Activated T-helper 1 cell treated with Interleukin-2 at 50 U/mL for 16 hours (primary cell): ENCODE data around the gene TEX19.

Experiments
- DNase-seq: peaks from one replicate; pipeline ENCODE4 v3.0.0-alpha.2; 2020; ENCODE audit warnings: low read depth

Gene TEX19

DNA sequence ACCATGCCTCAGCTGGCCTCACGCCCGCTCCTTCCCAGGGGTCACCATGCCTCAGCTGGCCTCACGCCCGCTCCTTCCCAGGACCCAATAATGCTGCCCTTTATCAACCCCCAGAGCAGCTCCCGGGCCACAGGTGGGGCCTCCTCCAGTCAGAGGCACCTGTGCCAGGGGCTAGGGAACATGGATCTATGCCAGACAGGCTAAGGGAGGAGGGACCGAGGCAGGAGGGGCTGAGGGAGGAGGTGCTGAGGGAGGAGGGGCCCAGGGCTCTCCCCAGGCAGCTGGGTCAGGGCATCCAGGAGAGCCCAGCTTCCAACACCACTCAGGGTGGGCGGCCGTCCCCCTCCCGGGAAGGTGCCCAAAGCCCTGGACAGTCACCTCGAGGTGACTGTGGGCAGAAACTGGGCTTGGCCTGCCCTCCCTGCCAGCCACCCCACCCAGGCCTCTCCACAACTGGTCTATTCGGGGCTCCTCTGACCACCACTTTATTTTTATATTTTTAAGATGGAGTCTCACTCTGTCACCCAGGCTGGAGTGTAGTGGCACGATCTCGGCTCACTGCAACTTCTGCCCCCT lies 31.9 kb downstream of the TEX19 start:
- DNase-seq = no peak

DNA sequence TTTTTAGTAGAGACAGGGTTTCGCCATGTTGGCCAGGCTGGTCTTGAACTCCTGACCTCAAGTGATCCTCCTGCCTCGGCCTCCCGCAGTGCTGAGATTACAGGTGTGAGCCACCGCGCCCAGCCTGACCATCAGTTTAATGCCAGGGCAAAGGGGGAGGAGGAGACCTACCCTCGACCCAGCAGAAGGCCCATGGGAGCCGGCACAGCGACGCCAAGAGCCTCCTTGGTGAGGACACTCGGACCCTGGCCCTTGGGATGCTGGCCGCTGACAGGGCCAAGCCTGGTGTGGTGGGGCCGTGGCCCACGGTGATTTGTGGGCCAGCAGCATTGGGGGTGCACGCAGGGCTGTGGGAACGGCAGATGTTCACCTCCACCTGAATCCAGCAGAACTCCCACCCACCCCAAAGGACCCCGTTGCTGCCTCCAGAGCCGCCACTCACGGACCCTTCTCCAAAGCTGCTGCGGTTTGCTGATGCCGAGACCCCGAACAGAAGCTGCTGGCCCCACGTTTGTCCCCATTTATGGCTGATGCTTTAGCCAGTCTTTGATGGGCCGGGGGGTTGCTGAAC lies 32.5 kb downstream of the TEX19 start:
- no peak for DNase-seq

DNA sequence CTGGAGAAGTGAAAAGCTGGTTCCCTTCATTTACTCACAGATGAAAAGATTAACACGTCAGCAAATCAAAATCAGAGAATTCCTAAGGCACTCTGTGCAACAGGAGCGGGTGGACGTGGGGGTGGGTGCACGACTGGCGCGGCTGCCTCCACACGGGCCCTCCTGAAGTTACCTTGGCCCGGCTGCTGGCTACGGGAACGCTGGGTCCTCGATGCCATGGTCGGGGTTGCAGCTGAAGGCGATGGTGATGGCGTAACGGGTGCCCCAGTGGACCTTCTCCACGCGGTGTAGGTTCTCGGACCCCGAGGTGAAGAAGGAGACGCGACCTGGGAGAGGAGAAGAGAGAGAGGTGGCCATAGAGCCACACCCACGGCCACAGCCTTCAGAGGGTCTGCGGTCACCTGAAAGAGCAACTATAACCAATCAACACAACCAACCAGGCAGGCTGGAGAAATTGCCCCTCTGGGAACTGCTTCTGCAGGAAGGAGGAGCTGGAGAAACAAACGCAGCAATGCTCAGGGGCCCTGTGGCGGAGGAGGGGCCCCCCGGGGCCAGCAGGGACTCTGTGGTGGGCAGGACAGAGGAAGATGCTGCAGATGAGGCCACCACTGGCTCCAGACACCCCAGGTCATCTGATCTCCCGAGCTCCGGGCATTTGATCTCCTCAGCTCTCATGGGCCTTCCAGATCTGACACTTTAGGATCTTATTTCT lies 33.3 kb downstream of the TEX19 start:
- DNase-seq = no peak

DNA sequence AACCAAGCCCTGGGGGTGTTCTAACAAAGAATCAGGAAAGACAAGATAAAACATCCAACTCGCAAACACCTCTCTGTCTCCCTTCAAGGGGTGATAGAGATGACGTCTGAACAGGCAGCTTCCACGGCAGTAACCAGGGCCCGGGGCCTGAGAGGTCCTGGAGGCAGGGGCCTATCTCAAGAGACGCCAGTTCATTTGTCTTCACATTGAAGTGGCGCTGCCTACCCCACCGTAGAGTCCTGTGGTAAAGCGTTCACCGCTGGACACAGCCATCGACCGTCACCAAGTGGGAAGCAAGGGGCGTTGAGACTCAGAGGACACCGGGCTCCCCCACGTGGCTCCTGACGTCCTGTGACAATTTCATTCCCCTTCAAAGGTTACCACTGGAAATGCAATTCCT lies 33.9 kb downstream of the TEX19 start:
- no peak for DNase-seq

DNA sequence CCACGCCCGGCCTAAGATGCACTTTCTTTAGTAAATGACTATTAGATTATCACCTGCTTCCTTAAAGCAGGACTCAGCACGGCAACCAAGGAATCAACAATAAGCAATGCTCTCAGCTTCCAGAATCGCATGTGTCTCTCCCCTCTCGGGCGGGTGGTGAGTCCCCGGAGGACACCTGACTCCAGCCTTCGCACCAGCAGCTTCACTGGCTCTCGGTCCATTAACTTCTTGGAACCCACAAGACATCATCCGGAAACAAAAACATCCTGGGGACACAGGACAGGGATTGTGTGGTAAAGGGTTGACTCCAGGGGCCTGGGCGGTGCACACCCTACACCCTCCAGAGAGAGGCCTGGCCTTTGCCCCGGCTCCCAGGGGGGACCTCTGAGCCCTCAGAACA lies 35.2 kb downstream of the TEX19 start:
- no peak for DNase-seq

DNA sequence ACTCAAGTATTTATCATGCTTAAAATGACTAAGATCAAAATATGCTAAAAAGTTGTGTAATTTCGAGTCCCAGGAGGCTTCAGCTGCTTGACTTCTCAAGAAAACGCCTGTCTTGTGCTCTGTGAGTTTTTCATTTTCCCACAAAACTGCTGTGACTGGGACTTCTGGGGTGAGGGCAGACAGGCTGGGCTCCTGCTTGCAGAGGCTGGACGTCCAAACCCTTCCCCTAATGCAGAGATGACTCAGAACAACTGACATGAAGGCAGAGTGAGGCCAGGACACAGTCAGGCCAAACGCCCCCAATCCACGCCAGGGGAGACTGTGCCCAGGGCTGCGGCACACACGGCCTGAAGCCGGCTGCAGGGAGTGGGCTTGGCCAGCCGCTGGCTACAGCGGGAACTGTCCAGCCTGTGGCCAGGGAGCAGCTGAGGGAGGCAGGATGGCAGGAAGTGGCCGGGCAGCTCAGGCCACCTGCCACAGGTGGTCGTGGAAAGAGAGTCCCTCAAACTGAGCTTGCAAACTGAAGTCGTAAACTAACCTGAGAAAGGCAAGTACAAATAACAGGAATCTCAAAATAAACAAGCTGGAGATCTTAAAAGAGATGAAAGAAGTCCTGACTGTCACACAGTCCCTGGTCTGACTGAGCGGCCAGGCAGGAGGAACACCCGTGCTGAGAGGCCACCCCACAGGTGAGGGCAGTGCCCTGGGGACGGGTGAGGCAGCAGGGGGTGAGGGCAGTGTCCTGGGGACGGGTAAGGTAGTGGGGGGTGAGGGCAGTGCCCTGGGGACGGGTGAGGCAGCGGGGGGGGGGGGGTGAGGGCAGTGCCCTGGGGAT lies 37.8 kb downstream of the TEX19 start:
- DNase-seq = no peak

DNA sequence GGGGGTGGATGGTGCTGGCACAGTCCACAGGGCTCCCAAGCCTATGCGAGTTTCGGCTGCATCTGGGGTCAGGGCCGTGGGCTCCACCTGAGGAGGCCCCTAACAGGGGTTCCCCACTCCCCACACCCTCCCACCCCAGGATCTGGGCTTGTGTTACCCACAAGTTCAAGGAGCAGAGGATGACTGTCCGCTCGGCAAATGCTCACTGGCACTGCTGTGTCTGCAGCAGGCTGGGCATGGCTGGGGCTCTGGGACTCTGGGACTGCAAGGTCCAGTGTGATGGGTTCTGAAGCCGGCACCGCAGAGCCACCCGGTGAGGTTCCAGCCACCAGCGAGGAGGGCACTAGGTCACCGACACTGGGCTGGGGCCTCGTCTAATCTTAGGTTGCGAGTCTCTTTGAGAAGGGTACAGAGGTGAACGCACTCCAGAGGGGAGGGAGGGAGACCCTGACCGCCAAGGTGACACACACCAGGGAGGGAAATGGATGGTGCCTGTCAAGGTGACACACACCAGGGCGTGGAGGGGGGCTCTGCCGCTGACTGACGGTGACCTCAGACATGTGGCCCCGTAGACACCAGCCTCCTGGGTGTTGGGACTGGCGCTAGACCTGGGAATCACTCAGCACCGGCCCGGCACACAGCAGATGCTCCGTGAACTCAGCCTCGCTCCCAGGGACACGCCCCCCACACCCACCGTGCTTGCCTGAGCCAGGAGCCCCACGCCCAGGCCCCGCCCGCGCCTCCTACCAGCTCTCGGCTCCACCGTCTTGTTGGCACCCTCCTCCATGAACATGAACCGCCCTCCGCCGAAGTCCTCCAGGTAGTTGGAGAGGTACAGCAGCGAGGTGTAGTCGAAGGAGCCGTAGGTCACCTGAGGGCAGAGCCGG lies 38.6 kb downstream of the TEX19 start:
- no peak for DNase-seq

DNA sequence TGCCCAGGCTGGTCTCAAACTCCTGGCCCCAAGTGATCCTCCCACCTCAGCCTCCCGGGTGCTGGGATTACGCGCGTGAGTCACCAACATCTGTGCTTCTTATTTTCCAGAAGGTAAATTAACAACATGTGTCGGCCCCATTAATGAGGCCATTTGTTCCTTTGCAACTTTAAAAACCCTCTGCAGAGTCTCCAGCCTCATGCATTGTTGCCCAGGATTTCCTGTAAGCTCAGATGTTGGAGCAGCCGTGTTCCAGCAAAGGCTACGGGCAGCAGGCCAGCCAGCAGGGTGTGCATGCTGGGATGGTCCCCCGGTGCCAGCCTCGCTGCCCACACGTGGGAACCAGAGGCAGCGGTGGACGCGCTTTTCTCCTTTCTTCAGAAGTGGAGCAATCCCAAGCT lies 40.0 kb downstream of the TEX19 start:
- no peak for DNase-seq

DNA sequence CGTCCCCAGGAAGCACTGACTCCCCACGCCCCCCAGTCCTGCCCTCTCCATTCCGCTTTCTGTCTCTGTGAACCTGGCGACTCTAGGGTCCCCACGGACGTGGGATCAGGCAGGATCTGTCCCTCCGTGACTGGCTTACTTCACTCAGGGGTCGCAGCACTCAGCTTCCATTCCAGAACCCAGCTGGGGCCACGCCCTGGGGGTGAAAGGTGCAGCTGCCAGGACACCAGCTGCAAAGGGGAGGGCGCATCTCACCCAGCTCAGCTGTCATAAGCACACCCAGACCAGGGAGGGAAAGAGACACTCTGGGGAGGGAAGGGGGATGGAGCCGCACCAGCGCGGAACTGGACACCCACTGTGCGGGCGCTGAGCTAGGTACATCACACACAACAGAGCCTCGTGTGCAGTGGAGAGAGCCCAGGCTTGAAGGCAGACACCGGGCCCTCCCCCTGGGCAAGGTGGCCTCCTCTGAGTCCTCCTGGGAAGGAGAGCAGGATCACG lies 40.6 kb downstream of the TEX19 start:
- no peak for DNase-seq

DNA sequence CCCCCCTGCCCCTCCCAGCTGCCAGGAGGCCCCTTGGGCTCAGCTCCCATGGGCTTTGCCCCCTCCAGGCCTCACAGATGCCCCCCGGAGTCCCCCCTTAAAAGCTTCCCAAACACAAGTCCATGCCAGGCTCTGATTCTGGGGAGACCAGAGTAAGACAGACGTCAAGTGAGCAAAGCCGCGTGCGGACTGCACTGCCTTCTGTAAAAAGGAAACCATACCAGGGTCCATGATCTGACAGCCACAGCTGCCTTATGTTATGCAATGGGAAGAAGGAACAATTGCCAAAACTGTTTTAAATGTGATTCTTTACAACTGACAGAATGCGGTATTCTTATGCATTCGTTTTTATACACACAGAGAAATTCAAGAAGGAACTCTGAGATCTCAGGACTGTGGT lies 41.2 kb downstream of the TEX19 start:
- no peak for DNase-seq

DNA sequence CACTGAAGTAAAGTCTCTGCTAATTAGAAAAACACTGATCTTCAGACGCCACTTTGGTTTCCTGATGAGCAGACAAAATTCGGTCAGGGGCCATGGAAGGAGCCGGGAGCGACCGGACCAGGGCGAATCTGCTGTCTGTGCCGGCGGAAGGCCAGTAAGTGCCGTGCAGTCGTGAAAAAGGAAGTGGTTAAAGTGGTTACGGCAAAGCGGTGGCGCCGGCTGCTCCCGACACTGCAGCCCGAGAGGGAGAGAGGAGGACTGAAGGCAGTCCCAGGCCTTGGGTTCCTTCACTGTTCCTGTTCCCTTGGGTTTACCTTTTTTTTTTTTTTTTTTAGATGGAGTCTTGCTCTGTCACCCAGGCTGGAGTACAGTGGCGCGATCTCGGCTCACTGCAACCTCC lies 41.8 kb downstream of the TEX19 start:
- peak; percentile 26 for DNase-seq

DNA sequence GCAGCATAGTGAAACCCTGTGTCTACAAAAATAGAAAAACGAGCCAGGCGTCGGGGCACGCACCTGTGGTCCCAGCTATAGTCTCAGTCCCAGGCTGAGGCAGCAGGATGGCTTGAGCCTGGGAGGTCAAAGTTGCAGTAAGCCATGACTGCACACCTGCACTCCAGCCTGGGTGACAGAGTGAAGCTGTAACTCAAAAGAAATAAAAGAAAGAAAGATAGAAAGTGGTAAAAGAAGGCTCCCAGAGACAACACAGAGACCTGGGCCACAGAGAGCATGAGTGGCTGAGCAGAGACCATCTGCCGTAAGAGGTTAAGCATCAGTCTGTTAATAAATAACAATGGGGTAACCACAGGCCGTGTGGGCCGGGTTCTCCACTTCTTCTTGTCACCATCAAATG lies 43.8 kb downstream of the TEX19 start:
- no peak for DNase-seq

DNA sequence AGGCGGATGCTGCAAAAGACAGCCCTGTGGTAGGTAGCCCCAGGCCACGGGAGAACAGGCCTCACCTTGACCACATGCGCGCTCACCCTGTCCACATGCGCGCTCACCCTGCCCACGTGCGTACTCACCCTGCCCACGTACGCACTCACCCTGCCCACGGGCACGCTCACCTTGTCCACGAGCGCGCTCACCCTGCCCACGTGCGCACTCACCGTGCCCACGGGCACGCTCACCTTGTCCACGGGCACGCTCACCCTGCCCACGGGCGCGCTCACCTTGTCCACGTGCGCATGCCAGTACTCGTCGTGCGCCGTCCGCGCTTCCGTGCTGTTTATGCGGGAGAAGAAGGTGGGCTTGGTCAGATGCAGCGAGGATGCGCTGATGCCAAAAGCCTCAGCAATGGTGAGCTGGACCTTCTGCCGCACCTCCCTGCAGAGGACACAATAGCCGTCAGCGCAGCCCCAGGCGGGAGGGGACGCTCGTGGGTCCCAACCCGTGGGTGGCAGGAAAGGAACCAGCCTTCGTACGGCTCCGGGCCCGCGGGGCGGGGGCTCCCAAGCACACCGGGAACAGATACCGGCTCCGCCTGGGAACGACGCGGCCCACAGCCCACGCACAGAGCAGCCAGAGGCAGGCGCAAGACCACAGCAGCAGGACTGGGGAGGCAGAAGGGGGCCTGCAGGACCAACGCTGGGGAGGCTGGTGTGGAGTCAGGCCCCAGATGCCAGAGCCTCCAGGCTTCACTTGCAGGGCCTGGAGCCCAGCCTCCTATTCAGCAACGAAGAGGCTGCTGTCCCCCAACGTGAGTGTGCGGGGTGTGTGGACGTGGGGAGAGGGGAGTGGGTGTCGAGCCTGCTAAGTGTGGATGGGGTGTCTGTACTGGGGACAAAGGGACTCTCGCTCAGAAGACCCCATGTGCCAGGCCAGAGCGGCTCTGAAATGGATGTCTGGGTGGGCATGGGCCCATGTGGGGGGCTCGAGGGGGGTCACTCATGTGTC lies 44.9 kb downstream of the TEX19 start:
- DNase-seq = no peak

DNA sequence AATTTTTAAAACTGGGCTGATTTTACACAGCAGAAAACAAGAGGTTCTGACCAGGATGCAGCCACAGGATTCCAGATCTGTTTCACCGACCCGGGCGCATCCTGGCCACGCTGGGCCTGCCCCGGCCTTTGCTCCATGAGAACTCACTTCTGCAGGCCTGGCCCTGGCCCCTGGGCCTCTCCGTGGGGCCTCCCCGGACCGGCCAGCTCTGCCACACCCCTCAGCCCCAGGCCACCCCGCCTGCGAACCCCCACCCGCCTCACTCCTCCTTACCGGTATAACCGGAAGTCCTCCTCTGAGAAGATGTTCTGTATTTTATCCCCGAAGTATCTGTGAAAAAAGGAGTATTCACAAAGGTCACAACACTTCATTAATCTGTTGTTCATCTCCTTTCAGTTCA lies 46.0 kb downstream of the TEX19 start:
- no peak for DNase-seq

DNA sequence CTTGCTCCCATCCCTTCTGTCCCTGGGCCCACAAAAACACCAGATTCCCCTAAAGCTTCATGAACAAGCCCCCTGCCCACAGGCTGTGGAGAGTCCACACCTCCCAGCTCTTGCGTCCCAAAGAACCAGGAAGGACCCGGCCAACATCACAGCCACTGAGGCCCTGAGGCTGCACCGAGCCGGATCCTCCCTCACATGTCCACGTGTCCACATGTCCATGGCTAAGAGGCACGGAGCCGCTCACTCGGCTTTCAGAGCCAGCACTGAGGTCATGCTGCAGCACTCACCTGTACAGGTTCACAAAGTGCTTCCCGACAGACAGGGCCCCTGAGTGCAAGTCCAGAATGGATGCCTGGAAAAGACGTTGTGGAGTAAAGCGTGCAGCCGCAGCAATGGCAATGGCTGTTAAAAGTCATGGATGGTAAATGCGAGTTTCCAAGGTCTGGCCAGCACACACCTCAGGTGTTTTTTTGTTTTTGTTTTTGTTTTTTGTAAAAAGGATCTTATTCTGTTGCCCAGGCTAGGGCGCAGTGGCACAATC lies 47.2 kb downstream of the TEX19 start:
- no peak for DNase-seq

DNA sequence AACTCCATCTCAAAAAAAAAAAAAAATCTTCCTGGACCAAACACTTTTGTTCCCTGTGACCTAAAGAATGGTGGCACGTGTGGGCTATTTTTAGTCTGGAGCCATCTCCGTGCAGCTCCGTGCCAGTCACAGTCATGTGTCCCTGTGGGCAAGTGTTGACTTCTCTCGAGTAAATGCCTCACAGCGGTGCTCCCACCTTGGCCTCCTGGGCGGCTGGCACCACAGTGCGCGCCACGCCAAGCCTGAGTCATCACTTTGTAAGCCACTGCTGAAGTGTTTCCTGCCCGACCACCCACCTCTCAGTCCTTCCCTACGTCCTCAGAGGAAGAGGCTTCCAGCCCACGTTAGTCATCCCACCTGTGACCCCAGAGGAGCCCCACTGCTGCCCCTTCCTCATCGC lies 48.2 kb downstream of the TEX19 start:
- DNase-seq = no peak

DNA sequence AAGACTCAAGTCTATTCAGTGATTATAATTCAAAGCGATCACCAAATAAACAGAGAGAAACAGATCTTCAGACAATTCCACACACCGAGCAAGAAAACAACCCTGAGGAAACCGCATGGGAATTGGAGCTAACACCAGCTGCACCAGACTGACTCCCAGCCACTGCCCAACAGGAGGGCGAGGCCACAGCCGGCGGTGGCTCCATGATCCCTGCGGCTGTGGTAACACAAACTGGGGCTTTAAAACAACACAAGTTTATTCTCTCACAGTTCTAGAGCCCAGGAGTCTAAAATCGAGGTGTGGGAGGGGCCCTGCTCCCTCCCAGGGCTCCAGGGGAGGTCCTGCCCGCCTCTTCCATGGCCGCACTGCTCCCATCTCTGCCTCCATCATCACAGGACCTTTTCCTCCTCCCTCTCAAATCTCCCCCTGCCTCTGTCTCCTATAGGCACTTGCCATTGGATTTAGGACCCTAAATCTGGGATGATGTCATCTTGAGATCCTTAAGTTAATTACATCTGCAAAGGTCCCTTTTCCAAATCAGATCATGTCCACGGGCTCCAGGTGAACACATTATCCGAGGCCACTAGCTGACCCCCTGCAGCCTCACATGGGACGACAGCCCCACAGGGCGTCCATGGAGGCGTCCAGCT lies 49.4 kb downstream of the TEX19 start:
- DNase-seq = no peak

DNA sequence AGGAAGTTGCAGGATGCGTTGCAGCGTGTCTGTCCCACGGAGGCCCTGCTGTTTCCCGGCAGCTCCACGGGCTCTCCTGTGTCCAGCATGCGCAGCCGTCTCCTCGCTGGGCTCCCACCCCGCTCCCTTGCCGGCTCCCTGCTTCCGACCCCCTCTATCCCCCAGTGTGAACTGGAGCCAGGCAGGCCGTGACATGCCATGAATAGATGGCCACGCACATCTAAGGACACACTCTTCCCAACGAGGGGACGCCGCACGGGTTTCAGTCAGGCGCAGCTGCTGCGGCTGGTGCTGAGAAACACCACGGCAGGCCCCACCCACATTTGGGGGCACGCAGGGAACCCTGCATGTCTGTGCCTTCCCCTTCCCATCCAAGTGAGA lies 49.9 kb downstream of the TEX19 start:
- no peak for DNase-seq

DNA sequence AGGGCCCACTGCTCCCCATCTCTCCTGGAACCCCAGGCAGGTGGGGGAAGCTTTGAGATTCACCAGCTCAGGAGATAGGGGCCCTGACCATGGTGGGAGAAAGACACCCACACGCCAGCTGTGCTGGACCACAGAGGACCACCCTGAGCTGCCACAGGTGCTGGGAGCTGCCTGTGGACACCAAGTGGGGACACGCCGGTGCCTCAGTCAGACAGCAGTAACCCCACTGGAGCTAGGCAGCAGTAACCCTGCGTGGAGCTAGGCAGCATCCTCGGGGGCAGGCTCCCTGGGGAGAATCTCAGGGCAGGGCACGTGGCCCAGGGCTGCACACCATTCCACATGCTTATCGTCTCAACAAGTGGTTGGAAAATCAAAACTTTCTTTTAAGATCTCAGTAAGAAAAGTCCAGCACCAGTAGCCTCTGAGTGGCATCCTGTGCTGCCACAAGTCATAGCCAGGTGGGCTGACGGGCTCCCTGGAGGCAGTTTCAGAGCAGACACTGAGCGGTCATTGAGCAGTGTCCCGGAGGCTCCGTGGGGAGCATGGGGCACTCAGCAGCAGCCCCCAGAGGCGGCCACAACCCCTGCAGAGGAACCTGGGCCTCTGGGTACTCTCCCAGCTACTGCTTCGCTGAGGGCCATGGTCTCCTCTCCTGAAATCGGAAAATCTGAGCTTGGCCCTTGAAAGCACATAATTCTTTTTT lies 51.1 kb downstream of the TEX19 start:
- no peak for DNase-seq
